K562 (cell line): ENCODE data around the gene OBSCN. TPM values are rescaled to one million over a fixed set of nuclear protein-coding genes. Genes with fewer than 3 reads are reported as not detected.

Experiments used
- ATAC-seq: fragments of 200-7000 bp; cut with Tn5 transposase; 3 replicates; pipeline ENCODE4 v1.9.1; 2020; ENCODE audit warnings: moderate library complexity
- BruUV-seq: library from RNA; stranded (reverse); fragments of 400-500 nt; replicated peaks from 2 replicates; lab custom pipeline; 2021; lab: Mats Ljungman, UMichigan
- CTCF ChIA-PET: fragments of 300-600 bp; formaldehyde crosslinking; extraction: SDS; loops from one replicate; lab custom pipeline; 2021; ENCODE audit warnings: low intra/inter-chr PET ratio; lab: Yijun Ruan, JAX
- POLR2A ChIA-PET: fragments of 300-600, 350-650 bp; sonication (Branson Sonifier 250); formaldehyde crosslinking; extraction: SDS; loops from one replicate; lab custom pipeline; 2021; ENCODE audit warnings: antibody characterized with exemption, inconsistent platforms; lab: Yijun Ruan, JAX
- DNase-seq, 4 experiments: peaks; one replicate each; pipeline versions ENCODE4 v3.0.0 to v3.0.0-alpha.2; 2011 to 2018; ENCODE audit warnings: low spot score in 3 of 4, mixed read lengths in 3 of 4; ENCODE audit errors: extremely low read depth in 1 of 4
- FAIRE-seq: peaks from 2 replicates; lab custom pipeline; 2011; peaks lifted over from hg19 to GRCh38; lab: Jason Lieb, UNC
- H2AFZ ChIP-seq: 2 replicates; pipeline ENCODE4 v1.6.0; 2011; ENCODE audit warnings: low read depth, low read length, control low read depth, inconsistent platforms
- H3K27ac ChIP-seq: fragments of 200-600 bp; 3 replicates; pipeline ENCODE4 v1.8.0; 2011; ENCODE audit warnings: low read depth, mild to moderate bottlenecking, control low read depth, inconsistent platforms, low read length, moderate library complexity, mixed read lengths; ENCODE audit errors: extremely low read depth
- H3K27me3 ChIP-seq, 2 experiments: fragments of 300-600 bp in 1 of 2; 2 replicates in 1 of 2; 3 replicates in 1 of 2; pipeline versions ENCODE4 v1.6.0 to v1.8.0; 2011; ENCODE audit warnings: inconsistent platforms in 2 of 2, low read length in 2 of 2, mild to moderate bottlenecking in 1 of 2, mixed read lengths in 1 of 2, moderate library complexity in 1 of 2; ENCODE audit not compliant: control insufficient read depth in 2 of 2, insufficient read depth in 2 of 2
- H3K36me3 ChIP-seq: fragments of 300-600 bp; 3 replicates; pipeline ENCODE4 v1.8.0; 2011; ENCODE audit warnings: mild to moderate bottlenecking, low read length, inconsistent platforms; ENCODE audit not compliant: control insufficient read depth, insufficient read depth
- H3K4me1 ChIP-seq, 2 experiments: fragments of 200-600 bp in 1 of 2; replicated peaks in 1 of 2; 2 replicates in 1 of 2; 3 replicates in 1 of 2; pipeline versions ENCODE4 v1.5.1 to v1.8.0; 2011; ENCODE audit warnings: inconsistent platforms in 2 of 2, low read length in 2 of 2, mild to moderate bottlenecking in 1 of 2, mixed read lengths in 1 of 2, moderate library complexity in 1 of 2; ENCODE audit not compliant: control insufficient read depth in 2 of 2, insufficient read depth in 2 of 2
- H3K4me2 ChIP-seq: 2 replicates; pipeline ENCODE4 v1.6.1; 2011; ENCODE audit warnings: low read length, control low read depth, inconsistent platforms, mixed read lengths; ENCODE audit not compliant: insufficient read depth
- H3K4me3 ChIP-seq: fragments of 200-600 bp; sonication (generic), shearing (Covaris generic); 2 replicates; pipeline ENCODE4 v1.5.1; 2016; ENCODE audit warnings: control low read depth, inconsistent platforms
- H3K79me2 ChIP-seq: fragments of 200-600 bp; 3 replicates; pipeline ENCODE4 v1.8.0; 2011; ENCODE audit warnings: low read length, inconsistent platforms; ENCODE audit not compliant: control insufficient read depth, insufficient read depth
- H3K9ac ChIP-seq, 2 experiments: 2 replicates each; pipeline versions ENCODE4 v1.6.0 to v1.6.1; 2011; ENCODE audit warnings: low read depth in 2 of 2, low read length in 2 of 2, control low read depth in 1 of 2, inconsistent platforms in 1 of 2, mild to moderate bottlenecking in 1 of 2, mixed read lengths in 1 of 2; ENCODE audit not compliant: insufficient read depth in 1 of 2
- H3K9me1 ChIP-seq: one replicate; pipeline ENCODE4 v1.6.0; 2011; ENCODE audit warnings: inconsistent platforms, mild to moderate bottlenecking, low read length, moderate library complexity; ENCODE audit not compliant: control insufficient read depth, insufficient read depth
- H3K9me3 ChIP-seq: replicated peaks from 2 replicates; pipeline ENCODE4 v1.5.1; 2011; ENCODE audit warnings: low read depth, low read length, inconsistent platforms; ENCODE audit not compliant: control insufficient read depth, insufficient read depth
- H4K20me1 ChIP-seq: replicated peaks from 2 replicates; pipeline ENCODE4 v1.6.1; 2011; ENCODE audit warnings: low read length, inconsistent platforms, mixed read lengths; ENCODE audit not compliant: control insufficient read depth, insufficient read depth
- MEF2A ChIP-seq: IDR thresholded peaks from 2 replicates; pipeline ENCODE4 v1.6.1; 2011; ENCODE audit warnings: low read depth, mild to moderate bottlenecking, low read length, moderate library complexity; ENCODE audit not compliant: control insufficient read depth
- NFIC ChIP-seq: fragments of 450-650 bp; IDR thresholded peaks from 2 replicates; pipeline ENCODE4 v1.6.1; 2017; ENCODE audit warnings: mild to moderate bottlenecking, inconsistent platforms
- PHB2 ChIP-seq: fragments of 450-650 bp; IDR thresholded peaks from 2 replicates; pipeline ENCODE4 v1.6.1; 2017; ENCODE audit warnings: low read depth
- SLC30A9 ChIP-seq: fragments of 250-450 bp; sonication (Bioruptor Pico); IDR thresholded peaks from 2 replicates; pipeline ENCODE4 v1.8.0; 2022; ENCODE audit warnings: mild to moderate bottlenecking, moderate library complexity
- ZFP30 ChIP-seq: fragments of 250-450 bp; sonication (Bioruptor Pico); IDR thresholded peaks from 2 replicates; pipeline ENCODE4 v1.8.0; 2022; ENCODE audit warnings: moderate library complexity, mild to moderate bottlenecking, inconsistent platforms, borderline replicate concordance
- ZNF143 ChIP-seq: sonication (generic); formaldehyde crosslinking; IDR thresholded peaks from 2 replicates; pipeline ENCODE4 v1.9.0; 2022; ENCODE audit warnings: mild to moderate bottlenecking, missing genetic modification reagents
- ZNF354B ChIP-seq: fragments of 250-450 bp; sonication (Bioruptor Pico); IDR thresholded peaks from 2 replicates; pipeline ENCODE4 v1.4.0; 2020
- ZNF699 ChIP-seq: fragments of 250-450 bp; sonication (Bioruptor Pico); IDR thresholded peaks from 2 replicates; pipeline ENCODE4 v1.8.0; 2021; ENCODE audit warnings: mild to moderate bottlenecking, moderate library complexity; ENCODE audit not compliant: insufficient replicate concordance
- ZNF766 ChIP-seq: fragments of 200-800 bp; sonication (Bioruptor generic); conservative IDR thresholded peaks from 2 replicates; pipeline ENCODE4 v1.6.1; 2016; ENCODE audit warnings: missing genetic modification characterization, missing compliant biosample characterization
- WGBS: fragments of 100-300 bp; shearing (Covaris generic); methylation state at CpG from one replicate; pipeline ENCODE4 v1.1.6; 2016; ENCODE audit warnings: low coverage, mixed read lengths; ENCODE audit not compliant: insufficient coverage; ENCODE audit errors: missing lambda C conversion rate; 5-methylcytosine and 5-hydroxymethylcytosine counted together
- in situ Hi-C: fragments of 300-500 bp; cut with MboI; formaldehyde crosslinking; loops from 4 replicates; pipeline ENCODE4 v1.15.0; 2018; ENCODE audit warnings: inconsistent platforms, mixed read lengths
- intact Hi-C: fragments of 100-400 bp; cut with micrococcal nuclease; formaldehyde crosslinking; loops from 2 replicates; pipeline ENCODE4 v1.14.2; 2022
- polyA plus RNA-seq, 8 experiments: library from polyadenylated mRNA; depleted of rRNA in 4 of 8; stranded (reverse) in 5 of 8; unstranded in 3 of 8; fragments of >200 nt; fragmentation: Nextera tagmentation in 2 of 8; fragmentation: Illumina TruSeq in 1 of 8; extraction: Ambion mirVana in 2 of 8; extraction: Trizol in 1 of 8; gene quantifications; 2 replicates each; pipeline versions ENCODE4 v1.2.1 to v1.2.3, GENCODE V29; 2011 to 2014; ENCODE audit warnings: inconsistent platforms in 1 of 8, missing spikeins in 1 of 8
- total RNA-seq, 7 experiments: library from RNA; depleted of rRNA in 6 of 7; stranded (reverse); fragments of >200 nt in 6 of 7; fragmentation: Illumina TruSeq in 2 of 7; extraction: Trizol in 2 of 7; gene quantifications; 2 replicates each; pipeline versions ENCODE4 v1.2.1 to v1.2.3, GENCODE V29; 2011 to 2021; ENCODE audit warnings: low replicate concordance in 1 of 7

OBSCN gene
- total and polyA plus RNA-seq, 9 of the 15 experiments (the other 6 are each of a cell fraction or from before 2014, with no cell fraction given): 0.18 to 19.7 (median 3.6) TPM

- CTCF ChIA-PET: no interaction called here
- Histone ChIP-seq H3K27me3 (no peaks in the 10 kb centered on the region), H3K36me3 (no peaks in the 10 kb centered on the region), H3K4me2 (no peak overlapping the region), H2AFZ (no peak overlapping the region), H3K9me3 (no peaks in the 10 kb centered on the region), H3K9me1 (peaks cover 2% of the 10 kb centered on the region), H3K4me1 (peaks cover 20 to 46% of the 10 kb centered on the region in 2 experiments), H3K9ac (no peak overlapping the region), H4K20me1 (peaks cover 7% of the 10 kb centered on the region), H3K79me2 (peaks cover 10% of the 10 kb centered on the region), H3K4me3 (no peak overlapping the region), H3K27ac (no peak overlapping the region)
- in situ Hi-C loops (no loop called here), intact Hi-C loops (no loop called here)
- DNase-seq (no peak), FAIRE-seq (no peak), ATAC-seq (no peak)
- BruUV-seq: no TSS peak
- TF ChIP-seq MEF2A (peak; percentile 31; the same call in 1 of the 2 replicates), ZNF699 (CRISPR knock-in tag) (no peak)
- POLR2A ChIA-PET: interaction anchor here (0.8 to 1.4 kb wide), 3 partner anchors 18 to 114 kb away, joined by 3 to 4 read pairs (median 3); no protein-coding TSS in a partner anchor
- WGBS: 48% methylated on average over 2 of the region's 2 CpGs
Observed at GRCh38 chr1:228169345-228169744, 38.5 kb upstream of the OBSCN start.

GRCh38 chr1:228170666-228171065 is 37.2 kb upstream of the OBSCN start:
- no peak overlapping the region for H2AFZ ChIP-seq
- ATAC-seq (no peak), FAIRE-seq (no peak), DNase-seq (no peak)
- H3K4me2 ChIP-seq: no peak overlapping the region
- H3K9ac ChIP-seq: peak overlapping the region in 1 of 2 experiments; percentile 68; a peak in 2 of 4 replicates
- no TSS peak for BruUV-seq
- ChIA-PET POLR2A (interaction anchor here (0.6 to 1.4 kb wide), 2 partner anchors 19 to 87 kb away, joined by 3 to 4 read pairs; no protein-coding TSS in a partner anchor), CTCF (no interaction called here)
- H3K27me3 ChIP-seq: no peaks in the 10 kb centered on the region
- no peaks in the 10 kb centered on the region for H3K9me3 ChIP-seq
- peaks cover 14% of the 10 kb centered on the region for H3K79me2 ChIP-seq
- 67% methylated on average over 7 of the region's 7 CpGs for WGBS
- peaks cover 12 to 50% of the 10 kb centered on the region in 2 experiments; a peak in 4 of 5 replicates for H3K4me1 ChIP-seq
- H4K20me1 ChIP-seq: peaks cover 6% of the 10 kb centered on the region
- peaks cover 7% of the 10 kb centered on the region; the same call in 1 of the 3 replicates for H3K36me3 ChIP-seq
- no peak overlapping the region for H3K27ac ChIP-seq
- H3K4me3 ChIP-seq: no peak overlapping the region
- no peak for TF ChIP-seq ZNF766 (CRISPR knock-in tag)
- TF ChIP-seq NFIC: no peak
- no peak for TF ChIP-seq ZFP30 (CRISPR knock-in tag)
- TF ChIP-seq PHB2: no peak
- TF ChIP-seq SLC30A9 (CRISPR knock-in tag): no peak
- TF ChIP-seq ZNF143 (CRISPR knock-in tag): no peak
- TF ChIP-seq ZNF354B (CRISPR knock-in tag): no peak
- intact Hi-C loops (no loop called here), in situ Hi-C loops (no loop called here)
- H3K9me1 ChIP-seq: no peaks in the 10 kb centered on the region
